HG03571 (cell line): ENCODE data around the gene TUBB4B.

Experiments
- ATAC-seq: cut with Tn5 transposase; IDR thresholded peaks from one replicate; pipeline ENCODE4 v1.9.1; 2021; ENCODE audit not compliant: unreplicated experiment

The TUBB4B gene

DNA sequence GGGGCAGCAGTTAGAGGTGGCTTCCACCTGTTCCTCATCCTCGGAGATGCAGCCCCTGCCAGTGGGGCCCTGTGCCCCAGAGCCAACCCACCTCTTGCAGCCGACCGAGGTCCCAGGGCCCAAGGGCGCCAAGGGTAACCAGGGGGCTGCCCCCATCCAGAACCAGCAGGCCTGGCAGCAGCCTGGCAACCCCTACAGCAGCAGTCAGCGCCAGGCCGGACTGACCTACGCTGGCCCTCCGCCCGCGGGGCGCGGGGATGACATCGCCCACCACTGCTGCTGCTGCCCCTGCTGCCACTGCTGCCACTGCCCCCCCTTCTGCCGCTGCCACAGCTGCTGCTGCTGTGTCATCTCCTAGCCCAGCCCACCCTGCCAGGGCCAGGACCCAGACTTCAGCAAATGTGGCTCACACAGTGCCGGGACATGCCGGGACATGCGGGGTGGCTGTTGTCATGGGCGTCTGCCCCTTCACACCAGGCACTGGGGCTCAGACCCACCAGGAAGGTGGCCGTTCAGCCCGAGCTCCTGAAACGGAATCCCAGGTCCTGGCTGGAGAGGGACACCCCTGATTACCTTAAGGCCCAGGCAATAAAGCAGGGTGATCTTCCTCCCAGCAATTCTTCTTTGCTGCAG lies 15.3 kb upstream of the TUBB4B start:
- no peak for ATAC-seq

GRCh38 chr9:137226338-137227053 lies 14.6 kb upstream of the TUBB4B start:
- no peak for ATAC-seq

DNA sequence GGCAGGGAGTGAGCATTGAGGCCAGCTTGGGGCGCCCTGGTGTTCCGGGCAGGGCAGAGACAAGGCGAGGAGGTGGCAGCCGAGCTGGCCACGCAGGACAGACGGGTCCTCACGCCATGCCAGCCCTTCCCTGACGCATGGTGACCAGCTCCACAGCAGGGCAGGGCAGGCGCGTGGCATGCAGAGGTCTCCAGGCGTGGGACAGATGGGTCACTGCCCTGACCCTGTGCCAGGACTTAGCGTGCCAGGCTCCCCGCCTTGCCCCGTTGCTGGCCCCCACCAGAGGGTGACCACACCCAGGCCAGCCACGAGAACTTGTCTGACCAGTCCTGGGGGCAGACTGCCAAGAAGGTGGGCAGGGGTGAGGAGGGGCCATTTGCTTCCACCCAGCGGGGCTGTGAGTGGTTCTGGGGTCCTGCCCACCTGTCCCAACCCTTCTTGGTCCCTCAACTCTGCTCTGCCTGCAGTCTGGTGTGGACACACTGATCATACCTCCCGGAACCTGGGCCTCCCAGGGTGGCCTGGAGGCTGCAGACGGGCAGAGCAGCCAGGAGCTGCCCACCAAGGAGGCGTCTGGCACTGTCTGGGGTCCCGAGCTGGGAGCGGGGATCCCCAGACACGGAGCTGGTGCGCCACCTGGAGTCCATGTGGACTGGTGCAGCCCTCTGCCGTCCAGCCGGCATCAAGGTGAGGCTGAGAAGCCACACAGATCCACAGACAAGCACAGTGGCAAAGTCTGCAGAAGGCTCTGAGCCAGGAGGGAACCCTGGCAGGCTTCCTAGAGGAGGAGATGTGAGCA lies 13.8 kb upstream of the TUBB4B start, which contains the start of gene RNF224:
Gene RNF224 (plus strand): TSS at position 449 of the 799 bp plus-strand sequence. CDS start 834 bp downstream, outside the sequence.
- ATAC-seq, result no peak

DNA sequence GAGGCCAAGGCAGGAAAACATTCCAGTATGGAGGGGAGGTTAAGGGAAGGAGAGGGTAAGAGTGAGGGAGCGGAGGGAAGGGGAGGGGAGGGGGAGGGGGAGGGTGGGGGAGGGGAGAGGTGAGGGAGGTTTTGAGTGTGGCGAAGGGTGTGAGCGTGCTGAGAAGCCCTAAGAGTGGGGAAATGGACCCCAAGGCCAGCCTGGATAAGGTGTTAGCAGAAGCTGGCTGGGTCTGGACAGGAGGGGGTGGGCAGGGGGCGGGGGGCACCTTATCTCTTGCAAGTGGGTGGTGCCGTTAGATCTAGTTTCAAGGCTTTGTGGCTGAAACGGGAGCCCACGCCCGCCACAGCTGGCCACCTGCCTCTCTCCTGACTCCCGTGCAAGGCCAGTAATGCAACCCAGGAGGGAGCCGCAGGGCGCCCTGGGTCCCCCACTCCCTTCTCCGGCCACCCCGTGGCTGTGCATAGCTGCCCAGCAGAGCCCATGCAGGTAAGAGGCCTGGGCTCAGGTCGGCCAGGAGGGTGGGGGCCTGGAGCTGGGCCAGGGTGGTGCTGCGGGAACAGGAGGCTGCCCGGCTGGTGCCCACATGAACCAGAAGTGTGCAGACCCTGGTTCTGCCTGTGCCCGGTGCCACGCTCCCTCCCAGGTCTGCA lies 13.1 kb upstream of the TUBB4B start:
- no peak for ATAC-seq

DNA sequence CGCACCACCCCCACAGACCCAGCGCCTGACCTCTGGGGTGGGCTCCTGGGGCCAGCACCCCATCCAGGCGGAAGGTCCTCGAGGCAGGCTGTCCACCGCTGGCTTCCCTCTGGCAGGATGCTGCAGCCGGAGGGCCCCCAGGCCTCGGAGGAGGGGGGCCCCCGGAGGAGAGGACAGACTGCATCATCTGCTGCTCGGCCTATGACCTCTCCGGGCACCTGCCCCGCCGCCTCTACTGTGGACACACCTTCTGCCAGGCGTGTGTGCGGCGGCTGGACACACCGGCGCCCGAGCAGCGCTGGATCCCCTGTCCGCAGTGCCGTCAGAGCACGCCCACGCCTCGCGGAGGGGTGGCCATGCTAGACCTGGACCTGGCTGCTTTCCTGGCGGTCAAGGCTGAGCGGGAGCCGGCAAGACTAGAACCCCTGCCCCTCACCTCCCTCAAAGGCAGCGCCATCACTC lies 12.6 kb upstream of the TUBB4B start:
- no peak for ATAC-seq

DNA sequence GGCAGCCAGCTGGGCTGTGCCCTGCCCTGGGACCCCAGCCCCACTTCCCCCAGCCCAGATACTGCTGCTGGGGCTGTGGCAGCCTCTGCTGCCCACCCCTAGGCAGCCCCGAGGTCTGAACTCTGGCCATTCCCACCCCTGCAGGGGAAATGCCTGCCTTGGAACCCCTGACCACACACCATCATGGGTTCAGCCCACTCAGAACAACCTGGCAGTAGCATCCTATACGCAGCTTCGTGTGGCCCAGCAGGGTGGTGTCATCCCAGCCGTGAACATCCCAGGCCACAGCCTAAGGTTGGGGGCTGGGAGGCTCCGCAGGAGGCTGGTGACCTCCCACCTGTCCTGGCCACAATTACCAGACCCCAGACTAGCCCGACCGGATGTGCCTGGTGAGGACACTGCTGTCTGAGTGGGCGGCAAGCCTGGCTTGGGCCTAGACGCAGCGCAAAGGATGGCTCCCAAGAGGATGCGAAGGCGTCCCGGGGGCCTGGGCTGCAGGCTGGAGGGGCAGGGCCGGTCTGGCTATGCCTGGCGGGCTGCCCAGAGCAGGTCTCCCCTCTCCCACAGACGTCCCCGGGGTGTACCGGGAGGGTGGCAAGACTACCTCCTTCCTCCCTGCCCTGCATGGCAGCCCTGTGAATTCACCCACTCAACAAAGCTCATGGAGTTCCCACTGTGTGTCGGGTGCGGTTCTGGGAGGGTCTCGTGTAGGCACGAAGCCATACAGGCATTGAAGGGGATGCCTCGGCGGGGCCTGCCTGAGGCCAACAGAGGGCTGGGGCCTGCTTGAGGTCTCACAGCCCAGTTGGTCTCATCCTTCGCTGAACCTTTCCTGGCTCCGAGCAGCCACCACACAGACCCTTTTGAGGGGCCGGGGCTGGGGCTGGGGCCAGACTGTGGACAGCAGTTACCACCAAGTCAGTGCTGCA lies 11.9 kb upstream of the TUBB4B start:
- ATAC-seq, result no peak

- no peak for ATAC-seq
Measured at GRCh38 chr9:137229903-137230704, 11.0 kb upstream of the TUBB4B start.

GRCh38 chr9:137230705-137231371 lies 10.2 kb upstream of the TUBB4B start, which contains the start of gene SLC34A3:
SLC34A3 (plus strand) TSS chr9:137230901; CDS start chr9:137231703, 802 bp downstream.
- no peak for ATAC-seq

DNA sequence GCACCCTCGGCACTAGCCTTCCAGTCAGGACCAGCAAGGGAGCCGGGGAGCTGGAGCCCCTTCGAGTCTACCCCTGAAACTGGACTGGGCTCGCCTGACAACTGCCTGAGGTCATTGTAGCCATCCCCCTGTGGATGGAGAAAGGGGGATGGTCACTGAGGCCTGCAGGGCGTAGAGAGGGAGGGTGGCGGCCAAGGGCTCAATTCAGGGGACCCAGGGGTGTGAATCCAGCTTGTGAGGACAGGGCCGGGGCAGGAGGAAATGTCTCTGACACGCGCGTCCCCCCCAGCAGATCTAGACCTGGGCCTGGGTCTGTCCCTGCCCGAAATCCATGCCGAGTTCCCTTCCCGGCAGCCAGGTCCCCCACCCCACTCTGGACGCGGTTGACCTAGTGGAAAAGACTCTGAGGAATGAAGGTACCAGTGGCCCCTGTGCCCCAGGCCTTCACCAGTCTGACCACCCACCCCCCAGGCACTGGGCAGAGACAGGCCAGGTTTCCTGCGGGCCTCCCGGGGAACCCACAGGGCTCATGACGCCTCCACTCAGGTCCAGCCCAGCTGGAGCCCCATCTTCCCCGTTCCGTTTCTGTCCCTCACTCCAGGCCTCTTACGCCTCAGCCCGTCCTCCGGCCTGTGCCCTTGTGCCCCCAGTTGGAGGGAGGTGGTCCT lies 9.6 kb upstream of the TUBB4B start:
- no peak for ATAC-seq

DNA sequence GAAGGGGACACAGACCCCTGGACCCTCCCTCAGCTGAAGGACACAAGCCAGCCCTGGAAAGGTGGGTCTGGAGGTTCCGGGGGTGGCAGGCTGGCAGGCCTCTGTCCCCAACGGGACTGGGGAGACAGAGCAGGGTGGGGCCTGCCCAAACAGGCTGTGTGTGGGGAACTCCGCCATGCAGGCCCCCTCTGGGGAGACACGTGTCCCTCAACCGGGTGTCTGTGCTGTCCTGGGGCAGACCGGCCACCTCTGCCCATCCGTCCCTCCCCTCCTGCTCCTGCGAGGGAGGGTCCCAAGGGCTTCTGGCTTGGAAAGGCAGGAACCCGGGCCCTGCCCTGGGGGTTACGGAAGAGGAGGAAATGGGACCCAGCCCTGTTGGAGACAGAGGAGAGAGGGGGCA lies 9.0 kb upstream of the TUBB4B start:
- no peak for ATAC-seq

DNA sequence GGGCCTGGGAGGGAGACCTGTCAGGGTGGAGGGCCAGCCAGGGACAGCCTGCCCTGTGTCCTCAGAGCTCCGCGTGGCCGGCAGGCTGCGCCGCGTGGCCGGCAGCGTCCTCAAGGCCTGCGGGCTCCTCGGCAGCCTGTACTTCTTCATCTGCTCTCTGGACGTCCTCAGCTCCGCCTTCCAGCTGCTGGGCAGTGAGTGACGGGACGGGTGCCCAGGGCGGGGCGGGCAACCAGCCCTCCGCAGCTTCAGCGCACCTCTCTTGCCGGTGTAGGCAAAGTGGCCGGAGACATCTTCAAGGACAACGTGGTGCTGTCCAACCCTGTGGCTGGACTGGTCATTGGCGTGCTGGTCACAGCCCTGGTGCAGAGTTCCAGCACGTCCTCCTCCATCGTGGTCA lies 8.6 kb upstream of the TUBB4B start:
- ATAC-seq, result no peak

GRCh38 chr9:137233143-137233980 lies 7.7 kb upstream of the TUBB4B start:
- no peak for ATAC-seq

DNA sequence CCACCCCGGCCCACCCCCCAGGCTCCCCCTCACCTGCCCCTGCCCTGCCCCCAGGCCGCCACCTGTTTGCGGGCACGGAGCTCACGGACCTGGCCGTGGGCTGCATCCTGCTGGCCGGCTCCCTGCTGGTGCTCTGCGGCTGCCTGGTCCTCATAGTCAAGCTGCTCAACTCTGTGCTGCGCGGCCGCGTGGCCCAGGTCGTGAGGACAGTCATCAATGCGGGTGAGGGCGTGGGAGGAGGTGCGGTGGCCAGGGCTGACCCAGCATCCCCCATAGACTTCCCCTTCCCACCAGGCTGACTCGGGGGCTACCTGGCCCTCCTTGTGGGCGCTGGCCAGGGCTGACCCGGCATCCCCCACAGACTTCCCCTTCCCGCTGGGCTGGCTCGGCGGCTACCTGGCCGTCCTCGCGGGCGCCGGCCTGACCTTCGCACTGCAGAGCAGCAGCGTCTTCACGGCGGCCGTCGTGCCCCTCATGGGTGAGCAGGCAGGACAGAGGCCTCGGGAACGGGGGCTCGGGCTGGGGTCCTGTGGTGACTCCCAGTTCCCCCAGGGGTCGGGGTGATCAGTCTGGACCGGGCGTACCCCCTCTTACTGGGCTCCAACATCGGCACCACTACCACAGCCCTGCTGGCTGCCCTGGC lies 6.9 kb upstream of the TUBB4B start:
- no peak for ATAC-seq

GRCh38 chr9:137234758-137235423 lies 6.2 kb upstream of the TUBB4B start:
- ATAC-seq, result no peak

DNA sequence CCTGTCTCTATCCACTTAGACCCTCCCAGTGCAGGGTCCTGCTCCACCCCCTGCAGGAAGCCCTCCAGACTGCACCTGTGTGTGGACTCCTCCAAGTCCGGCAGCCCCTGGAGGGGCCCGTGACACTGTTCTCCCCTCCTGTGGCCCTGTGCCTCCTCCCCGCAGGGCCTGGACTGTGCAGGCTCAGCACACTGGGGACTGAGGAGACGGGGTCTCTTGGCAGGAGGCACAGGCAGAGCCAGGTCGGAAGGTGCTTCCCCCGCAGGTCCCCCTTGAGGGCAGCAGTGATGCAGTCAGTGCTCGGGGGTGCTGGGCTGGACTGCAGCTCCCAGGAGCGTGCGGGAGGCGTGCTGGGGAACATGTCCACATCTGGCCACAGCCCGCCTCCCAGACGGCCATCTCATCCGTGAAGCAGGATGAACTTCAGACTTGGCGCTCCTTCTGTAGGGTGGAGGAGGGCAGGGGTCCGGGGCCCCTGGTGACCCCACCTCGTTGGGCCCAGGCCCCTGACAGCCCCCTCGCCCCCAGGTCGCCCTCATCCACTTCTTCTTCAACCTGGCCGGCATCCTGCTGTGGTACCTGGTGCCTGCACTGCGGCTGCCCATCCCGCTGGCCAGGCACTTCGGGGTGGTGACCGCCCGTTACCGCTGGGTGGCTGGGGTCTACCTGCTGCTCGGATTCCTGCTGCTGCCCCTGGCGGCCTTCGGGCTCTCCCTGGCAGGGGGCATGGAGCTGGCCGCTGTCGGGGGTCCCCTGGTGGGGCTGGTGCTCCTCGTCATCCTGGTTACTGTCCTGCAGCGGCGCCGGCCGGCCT lies 5.5 kb upstream of the TUBB4B start:
- no peak for ATAC-seq
